DOHH2 (cell line): ENCODE measurements around the gene NOD1.

ENCODE experiments used
- CTCF ChIP-seq: fragments of 200-600 bp; sonication (generic); IDR thresholded peaks from one replicate; pipeline ENCODE4 v1.5.1; 2014; ENCODE audit warnings: antibody characterized with exemption, mild to moderate bottlenecking, low read depth, low read length; ENCODE audit not compliant: poor library complexity, severe bottlenecking
- EZH2phosphoT487 ChIP-seq: fragments of 200-600 bp; sonication (generic); IDR thresholded peaks from 2 replicates; pipeline ENCODE4 v1.6.1; 2017; ENCODE audit warnings: borderline replicate concordance, mild to moderate bottlenecking, antibody characterized with exemption, low read length, moderate library complexity, mixed read lengths

DNA sequence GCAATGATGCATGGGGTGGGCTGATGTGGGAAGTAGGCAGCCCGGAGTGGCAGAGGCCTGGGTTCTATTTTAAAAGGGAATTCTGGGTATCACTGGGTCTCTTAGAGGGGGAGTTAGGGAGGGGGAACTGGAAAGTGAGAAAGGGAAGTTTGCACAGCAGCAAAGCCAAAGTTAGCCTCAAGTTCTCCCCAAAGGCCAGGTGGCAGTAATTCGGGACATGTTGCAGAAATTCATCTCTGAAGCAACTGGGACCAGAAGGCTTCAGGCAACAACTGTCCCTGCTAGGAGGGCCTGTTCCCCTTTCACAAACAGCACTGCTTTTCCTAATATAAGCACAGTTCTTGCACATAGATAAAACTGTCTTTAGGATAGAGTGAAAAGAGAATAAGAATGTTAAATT lies 67.4 kb downstream of the NOD1 start:
- no peak for TF ChIP-seq CTCF
- no peak for TF ChIP-seq EZH2phosphoT487
